ENCODE results near the gene LPP. TPM values are rescaled to one million over a fixed set of nuclear protein-coding genes. Genes with fewer than 3 reads are reported as not detected.
A peak's percentile ranks its signal among the peaks of the same experiment; 100 is the strongest.

Gene LPP
- polyA plus RNA-seq, 1 donor (not counting 4 experiments of a cell fraction or from before 2014, with no cell fraction given) = 16.0 TPM

DNA sequence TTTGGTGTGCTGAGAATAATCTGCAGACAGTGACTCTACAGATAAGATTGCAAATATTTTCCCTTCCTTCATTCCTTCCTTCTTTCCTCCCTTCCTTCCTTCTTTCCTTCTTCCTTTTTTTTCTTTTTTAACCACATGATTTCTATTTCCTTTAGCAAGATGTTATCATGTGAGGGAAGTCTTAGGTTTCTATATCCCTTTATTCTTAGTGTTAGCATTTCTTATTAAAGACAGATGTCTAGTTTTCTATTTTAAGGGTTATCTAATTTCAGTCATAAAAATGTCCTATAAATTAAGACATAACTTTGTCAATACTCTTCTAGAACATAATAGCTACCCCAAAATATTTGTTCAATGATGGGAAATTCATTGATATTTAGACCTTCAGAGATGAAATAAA, 470.9 kb downstream of the LPP start:
- DNase-seq (ENCODE audit: low read depth, low spot score) (no peak), FAIRE-seq (no peak)
- no peaks in the 10 kb centered on the region for H4K20me1 ChIP-seq (ENCODE audit: control insufficient read depth, extremely low read depth, insufficient read depth, low read length)
- no peaks in the 10 kb centered on the region for H3K36me3 ChIP-seq (ENCODE audit: control insufficient read depth in 2 of 2, extremely low read depth in 1 of 2, insufficient read depth in 2 of 2, low read length in 2 of 2)
- no peak overlapping the region for H3K27ac ChIP-seq (ENCODE audit: control insufficient read depth, insufficient read depth, low read length)
- H3K9ac ChIP-seq (ENCODE audit: control insufficient read depth, extremely low read depth, insufficient read depth, low read length) = no peak overlapping the region
- TF ChIP-seq EZH2 (IDR thresholded peaks at IDR 0.05; ENCODE audit: low read length) = no peak
- TF ChIP-seq, protein P1, sequence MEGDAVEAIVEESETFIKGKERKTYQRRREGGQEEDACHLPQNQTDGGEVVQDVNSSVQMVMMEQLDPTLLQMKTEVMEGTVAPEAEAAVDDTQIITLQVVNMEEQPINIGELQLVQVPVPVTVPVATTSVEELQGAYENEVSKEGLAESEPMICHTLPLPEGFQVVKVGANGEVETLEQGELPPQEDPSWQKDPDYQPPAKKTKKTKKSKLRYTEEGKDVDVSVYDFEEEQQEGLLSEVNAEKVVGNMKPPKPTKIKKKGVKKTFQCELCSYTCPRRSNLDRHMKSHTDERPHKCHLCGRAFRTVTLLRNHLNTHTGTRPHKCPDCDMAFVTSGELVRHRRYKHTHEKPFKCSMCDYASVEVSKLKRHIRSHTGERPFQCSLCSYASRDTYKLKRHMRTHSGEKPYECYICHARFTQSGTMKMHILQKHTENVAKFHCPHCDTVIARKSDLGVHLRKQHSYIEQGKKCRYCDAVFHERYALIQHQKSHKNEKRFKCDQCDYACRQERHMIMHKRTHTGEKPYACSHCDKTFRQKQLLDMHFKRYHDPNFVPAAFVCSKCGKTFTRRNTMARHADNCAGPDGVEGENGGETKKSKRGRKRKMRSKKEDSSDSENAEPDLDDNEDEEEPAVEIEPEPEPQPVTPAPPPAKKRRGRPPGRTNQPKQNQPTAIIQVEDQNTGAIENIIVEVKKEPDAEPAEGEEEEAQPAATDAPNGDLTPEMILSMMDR (optimal IDR thresholded peaks at IDR 0.05 in 1 of 3, IDR thresholded peaks at IDR 0.05 in 1 of 3, conservative IDR thresholded peaks at IDR 0.05 in 1 of 3; ENCODE audit: extremely low read depth in 1 of 3, insufficient read depth in 2 of 3, low read length in 3 of 3) = no peak
- H3K79me2 ChIP-seq (ENCODE audit: control insufficient read depth, insufficient read depth, low read length) = no peaks in the 10 kb centered on the region
- no peaks in the 10 kb centered on the region for H3K9me3 ChIP-seq (ENCODE audit: control insufficient read depth, low read depth, low read length)
- H3K4me3 ChIP-seq (ENCODE audit: control insufficient read depth in 2 of 3, extremely low read depth in 1 of 3, insufficient read depth in 2 of 3, low read depth in 1 of 3, low read length in 3 of 3) = no peak overlapping the region
- no peak overlapping the region for H3K4me2 ChIP-seq (ENCODE audit: control insufficient read depth, extremely low read depth, insufficient read depth, low read depth, low read length)
- no peaks in the 10 kb centered on the region for H3K27me3 ChIP-seq (ENCODE audit: control insufficient read depth, extremely low read depth, insufficient read depth, low read length)
- H2AFZ ChIP-seq (ENCODE audit: control insufficient read depth, low read length) = no peak overlapping the region
- dilution Hi-C loops (cut with MboI; ENCODE audit: extremely low pct_ligation_motif_present, low sequenced_read_pairs) = no loop called here
- no peaks in the 10 kb centered on the region for H3K9me1 ChIP-seq (ENCODE audit: control insufficient read depth, extremely low read depth, insufficient read depth, low read length)
- H3K4me1 ChIP-seq (ENCODE audit: control insufficient read depth, extremely low read depth, insufficient read depth, low read length) = peaks cover 19% of the 10 kb centered on the region

DNA sequence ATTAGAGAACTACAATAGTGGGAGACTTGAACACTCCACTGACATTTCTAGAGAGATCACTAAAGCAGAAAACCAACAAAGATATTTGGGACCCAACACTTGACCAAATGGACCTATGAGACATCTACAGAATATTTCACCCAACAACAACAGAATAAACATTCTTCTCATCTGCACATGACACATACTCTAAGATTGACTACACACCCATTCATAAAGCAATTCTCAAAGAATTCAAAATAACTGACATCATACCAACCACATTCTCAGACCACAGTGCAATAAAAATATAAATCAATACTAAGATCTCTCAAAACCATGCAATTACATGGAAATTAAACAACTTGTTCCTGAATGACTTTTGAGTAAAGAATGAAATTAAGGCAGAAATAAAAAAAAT, 473.7 kb downstream of the LPP start:
- Histone ChIP-seq H3K36me3 (ENCODE audit: control insufficient read depth in 2 of 2, extremely low read depth in 1 of 2, insufficient read depth in 2 of 2, low read length in 2 of 2) (no peaks in the 10 kb centered on the region), H3K9ac (ENCODE audit: control insufficient read depth, extremely low read depth, insufficient read depth, low read length) (no peak overlapping the region), H3K4me1 (ENCODE audit: control insufficient read depth, extremely low read depth, insufficient read depth, low read length) (peaks cover 23% of the 10 kb centered on the region), H3K4me3 (ENCODE audit: control insufficient read depth in 2 of 3, extremely low read depth in 1 of 3, insufficient read depth in 2 of 3, low read depth in 1 of 3, low read length in 3 of 3) (no peak overlapping the region), H3K4me2 (ENCODE audit: control insufficient read depth, extremely low read depth, insufficient read depth, low read depth, low read length) (peak overlapping the region; percentile 40), H3K27ac (ENCODE audit: control insufficient read depth, insufficient read depth, low read length) (peak overlapping the region; percentile 57), H3K79me2 (ENCODE audit: control insufficient read depth, insufficient read depth, low read length) (no peaks in the 10 kb centered on the region), H2AFZ (ENCODE audit: control insufficient read depth, low read length) (no peak overlapping the region), H3K9me1 (ENCODE audit: control insufficient read depth, extremely low read depth, insufficient read depth, low read length) (no peaks in the 10 kb centered on the region), H3K27me3 (ENCODE audit: control insufficient read depth, extremely low read depth, insufficient read depth, low read length) (no peaks in the 10 kb centered on the region), H3K9me3 (ENCODE audit: control insufficient read depth, low read depth, low read length) (no peaks in the 10 kb centered on the region), H4K20me1 (ENCODE audit: control insufficient read depth, extremely low read depth, insufficient read depth, low read length) (no peaks in the 10 kb centered on the region)
- TF ChIP-seq, protein P1 (optimal IDR thresholded peaks at IDR 0.05 in 1 of 3, IDR thresholded peaks at IDR 0.05 in 1 of 3, conservative IDR thresholded peaks at IDR 0.05 in 1 of 3; ENCODE audit: extremely low read depth in 1 of 3, insufficient read depth in 2 of 3, low read length in 3 of 3) = no peak
- TF ChIP-seq EZH2 (IDR thresholded peaks at IDR 0.05; ENCODE audit: low read length) = no peak
- DNase-seq (ENCODE audit: low read depth, low spot score) (peak; percentile 71), FAIRE-seq (peak; percentile 84)
- dilution Hi-C loops (cut with MboI; ENCODE audit: extremely low pct_ligation_motif_present, low sequenced_read_pairs) = no loop called here

Data from keratinocyte (primary cell).